ENCODE data around the gene CABLES2. TPM values are rescaled to one million over a fixed set of nuclear protein-coding genes. Genes with fewer than 3 reads are reported as not detected.

The CABLES2 gene
- total and polyA plus RNA-seq, 9 of the 15 experiments (the other 6 are each of a cell fraction or from before 2014, with no cell fraction given) = 0.46 to 4.2 (median 1.6) TPM

DNA sequence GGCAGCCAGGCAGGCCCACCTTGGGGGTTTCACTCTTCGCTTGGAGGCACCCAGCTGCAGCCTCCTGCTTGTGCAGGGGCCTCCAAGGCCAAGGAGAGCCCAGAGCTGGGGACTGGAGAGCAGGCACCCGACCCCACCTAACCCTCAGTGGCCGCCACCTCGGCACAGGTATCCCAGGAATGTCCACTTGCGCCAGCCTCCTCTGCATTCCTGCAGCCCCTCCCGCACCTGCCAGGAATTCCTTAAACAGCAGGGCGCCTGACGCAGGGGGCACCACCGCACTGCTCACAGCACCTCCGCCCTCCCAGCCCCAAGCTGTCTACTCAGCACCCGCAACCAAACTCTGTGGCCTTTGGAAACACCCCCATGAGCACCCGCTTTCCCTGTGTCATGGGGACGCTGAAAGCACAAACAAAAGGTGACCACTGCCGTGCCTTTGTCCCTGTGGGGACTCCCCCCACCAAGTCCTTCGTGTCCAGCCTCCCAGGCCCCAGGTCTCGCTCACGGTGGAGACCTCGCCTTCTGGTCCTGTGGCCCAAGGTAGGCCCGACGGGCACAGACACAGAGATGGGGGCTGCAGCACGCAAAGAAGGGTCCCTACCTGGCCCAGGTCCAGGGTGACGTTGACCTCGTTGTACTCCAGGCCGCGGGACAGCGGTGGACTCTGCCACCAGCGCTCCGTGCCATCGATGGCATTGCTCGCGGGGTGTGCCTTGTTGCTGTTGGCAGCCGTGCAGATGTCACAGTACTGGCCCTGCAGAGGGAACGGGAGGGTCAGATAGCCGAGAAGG lies 45.1 kb downstream of the CABLES2 start:
- Histone ChIP-seq H3K36me3 (ENCODE audit: control insufficient read depth, insufficient read depth, low read length) (peaks cover 36% of the 10 kb centered on the region; the same call in 1 of the 3 replicates), H3K4me3 (no peak overlapping the region), H3K79me2 (ENCODE audit: control insufficient read depth, insufficient read depth, low read length) (peaks cover 75% of the 10 kb centered on the region), H3K9me1 (ENCODE audit: control insufficient read depth, insufficient read depth, low read length) (peaks cover 4% of the 10 kb centered on the region), H3K9ac (ENCODE audit: insufficient read depth in 1 of 2, low read depth in 2 of 2, low read length in 2 of 2) (peak overlapping the region in 1 of 2 experiments; percentile 56; a peak in 2 of 4 replicates), H3K9me3 (replicated peaks; ENCODE audit: control insufficient read depth, insufficient read depth, low read depth, low read length) (no peaks in the 10 kb centered on the region), H3K27ac (ENCODE audit: extremely low read depth, low read depth, low read length) (no peak overlapping the region), H3K27me3 (ENCODE audit: control insufficient read depth in 2 of 2, insufficient read depth in 2 of 2, low read length in 2 of 2) (no peaks in the 10 kb centered on the region), H3K4me1 (replicated peaks in 1 of 2; ENCODE audit: control insufficient read depth in 2 of 2, insufficient read depth in 2 of 2, low read length in 2 of 2) (peaks cover 55 to 96% of the 10 kb centered on the region in 2 experiments), H2AFZ (ENCODE audit: low read depth, low read length) (no peak overlapping the region), H3K4me2 (ENCODE audit: insufficient read depth, low read length) (no peak overlapping the region), H4K20me1 (replicated peaks; ENCODE audit: control insufficient read depth, insufficient read depth, low read length) (peaks cover 13% of the 10 kb centered on the region; the same call in 1 of the 2 replicates)
- intact Hi-C loops (cut with micrococcal nuclease) (no loop called here), in situ Hi-C loops (cut with MboI) (loop anchor here (10.0 kb wide), 1 partner anchor 367 kb away; no protein-coding TSS in a partner anchor)
- no peak for DNase-seq (ENCODE audit: extremely low read depth in 1 of 4, low spot score in 3 of 4)
- POLR2A ChIA-PET = interaction anchor here (0.6 to 1.0 kb wide), 2 partner anchors 65 to 200 kb away, joined by 3 read pairs; no protein-coding TSS in a partner anchor
- no peak for ATAC-seq
- 94% methylated on average over 19 of the region's 34 CpGs for WGBS (ENCODE audit: insufficient coverage, low coverage, missing lambda C conversion rate)
- BruUV-seq (replicated peaks) = no TSS peak
- CTCF ChIA-PET (ENCODE audit: low intra/inter-chr PET ratio) = no interaction called here
- FAIRE-seq = no peak
- TF ChIP-seq, protein P1, sequence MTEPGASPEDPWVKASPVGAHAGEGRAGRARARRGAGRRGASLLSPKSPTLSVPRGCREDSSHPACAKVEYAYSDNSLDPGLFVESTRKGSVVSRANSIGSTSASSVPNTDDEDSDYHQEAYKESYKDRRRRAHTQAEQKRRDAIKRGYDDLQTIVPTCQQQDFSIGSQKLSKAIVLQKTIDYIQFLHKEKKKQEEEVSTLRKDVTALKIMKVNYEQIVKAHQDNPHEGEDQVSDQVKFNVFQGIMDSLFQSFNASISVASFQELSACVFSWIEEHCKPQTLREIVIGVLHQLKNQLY (CRISPR knock-in tag; conservative IDR thresholded peaks at IDR 0.05) = no peak
- TF ChIP-seq ZNF41 (CRISPR knock-in tag; conservative IDR thresholded peaks at IDR 0.05) = no peak
- TF ChIP-seq NFIC (IDR thresholded peaks at IDR 0.05) = peak; percentile 6; the same call in 1 of the 2 replicates
- no peak for TF ChIP-seq ZEB2 (IDR thresholded peaks at IDR 0.05)
- TF ChIP-seq PCBP1 (IDR thresholded peaks at IDR 0.05; ENCODE audit: low read depth, low read length, poor library complexity, severe bottlenecking) = peak; percentile 4
- TF ChIP-seq, protein P2, sequence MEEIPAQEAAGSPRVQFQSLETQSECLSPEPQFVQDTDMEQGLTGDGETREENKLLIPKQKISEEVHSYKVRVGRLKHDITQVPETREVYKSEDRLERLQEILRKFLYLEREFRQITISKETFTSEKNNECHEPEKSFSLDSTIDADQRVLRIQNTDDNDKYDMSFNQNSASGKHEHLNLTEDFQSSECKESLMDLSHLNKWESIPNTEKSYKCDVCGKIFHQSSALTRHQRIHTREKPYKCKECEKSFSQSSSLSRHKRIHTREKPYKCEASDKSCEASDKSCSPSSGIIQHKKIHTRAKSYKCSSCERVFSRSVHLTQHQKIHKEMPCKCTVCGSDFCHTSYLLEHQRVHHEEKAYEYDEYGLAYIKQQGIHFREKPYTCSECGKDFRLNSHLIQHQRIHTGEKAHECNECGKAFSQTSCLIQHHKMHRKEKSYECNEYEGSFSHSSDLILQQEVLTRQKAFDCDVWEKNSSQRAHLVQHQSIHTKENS (CRISPR knock-in tag; IDR thresholded peaks at IDR 0.05) = no peak
- TF ChIP-seq NCOR1 (IDR thresholded peaks at IDR 0.05) = no peak
- no peak for TF ChIP-seq REST (IDR thresholded peaks at IDR 0.05; ENCODE audit: borderline replicate concordance)
- TF ChIP-seq REST (CRISPR knock-in tag; IDR thresholded peaks at IDR 0.05; ENCODE audit: low read depth) = no peak
- TF ChIP-seq HMGN3 (IDR thresholded peaks at IDR 0.05; ENCODE audit: borderline replicate concordance, extremely low read depth, insufficient read length, low read depth, low read length) = peak; percentile 10
- TF ChIP-seq POLR2G (IDR thresholded peaks at IDR 0.05; ENCODE audit: low read depth, low read length) = peak; percentile 61

Data from K562 (cell line).